IMR-90 (cell line): ENCODE results near the gene KLHL29. TPM values are rescaled to one million over a fixed set of nuclear protein-coding genes. Genes with fewer than 3 reads are reported as not detected.

Experiments used
- ATAC-seq: fragments of 200-7000 bp; cut with Tn5 transposase; 2 replicates; pipeline ENCODE4 v1.9.1; 2020; ENCODE audit warnings: low read depth, mild to moderate bottlenecking, moderate library complexity
- BruUV-seq: library from RNA; stranded (reverse); fragments of 400-500 nt; replicated peaks from 2 replicates; lab custom pipeline; 2021; lab: Mats Ljungman, UMichigan
- CTCF ChIA-PET: fragments of 300-600 bp; formaldehyde crosslinking; extraction: SDS; loops from one replicate; lab custom pipeline; 2021; ENCODE audit warnings: antibody characterized with exemption; lab: Yijun Ruan, JAX
- POLR2A ChIA-PET: fragments of 300-600 bp; sonication (Branson Sonifier 250); formaldehyde crosslinking; loops from one replicate; lab custom pipeline; 2022; ENCODE audit warnings: antibody characterized with exemption; ENCODE audit not compliant: unreplicated experiment; lab: Charles Lee
- DNase-seq: peaks from one replicate; pipeline ENCODE4 v3.0.0; 2013
- H2AFZ ChIP-seq: replicated peaks from 2 replicates; pipeline ENCODE3; 2013; ENCODE audit warnings: low read length, mild to moderate bottlenecking; ENCODE audit not compliant: poor library complexity
- H2AK5ac ChIP-seq: 2 replicates; pipeline ENCODE4 v1.6.1; 2013; ENCODE audit warnings: low read depth, low read length, inconsistent platforms
- H2AK9ac ChIP-seq: replicated peaks from 2 replicates; pipeline ENCODE3; 2013; ENCODE audit warnings: mild to moderate bottlenecking, low read depth, low read length, moderate library complexity; ENCODE audit not compliant: poor library complexity
- H2BK120ac ChIP-seq: 2 replicates; pipeline ENCODE4 v1.6.1; 2013; ENCODE audit warnings: low read depth, low read length, inconsistent platforms
- H2BK15ac ChIP-seq: 3 replicates; pipeline ENCODE4 v1.6.1; 2013; ENCODE audit warnings: low read depth, low read length, inconsistent platforms
- H2BK20ac ChIP-seq: 2 replicates; pipeline ENCODE4 v1.6.1; 2013; ENCODE audit warnings: low read depth, mild to moderate bottlenecking, inconsistent platforms, low read length, moderate library complexity
- H2BK5ac ChIP-seq: 2 replicates; pipeline ENCODE4 v1.6.1; 2013; ENCODE audit warnings: mild to moderate bottlenecking, low read depth, low read length, inconsistent platforms; ENCODE audit not compliant: poor library complexity, severe bottlenecking
- H3K14ac ChIP-seq: replicated peaks from 2 replicates; pipeline ENCODE4 v1.6.1; 2013; ENCODE audit warnings: low read depth, low read length, inconsistent platforms
- H3K18ac ChIP-seq: 2 replicates; pipeline ENCODE4 v1.6.1; 2013; ENCODE audit warnings: low read depth, low read length, control low read depth
- H3K23ac ChIP-seq: 2 replicates; pipeline ENCODE4 v1.6.1; 2013; ENCODE audit warnings: low read depth, low read length, inconsistent platforms
- H3K27ac ChIP-seq: 2 replicates; pipeline ENCODE4 v1.5.1; 2013; ENCODE audit warnings: mild to moderate bottlenecking, control low read depth, low read length; ENCODE audit not compliant: insufficient read depth
- H3K27me3 ChIP-seq: 2 replicates; pipeline ENCODE4 v1.6.1; 2013; ENCODE audit warnings: low read length; ENCODE audit not compliant: control insufficient read depth, insufficient read depth
- H3K36me3 ChIP-seq: 2 replicates; pipeline ENCODE4 v1.6.1; 2013; ENCODE audit warnings: low read length, mixed read lengths; ENCODE audit not compliant: control insufficient read depth, insufficient read depth
- H3K4ac ChIP-seq: 2 replicates; pipeline ENCODE4 v1.6.1; 2013; ENCODE audit warnings: low read depth, low read length, inconsistent platforms
- H3K4me1 ChIP-seq: 2 replicates; pipeline ENCODE4 v1.6.1; 2013; ENCODE audit warnings: low read length, mixed read lengths; ENCODE audit not compliant: control insufficient read depth, insufficient read depth
- H3K4me2 ChIP-seq: 2 replicates; pipeline ENCODE4 v1.6.1; 2013; ENCODE audit warnings: low read depth, mild to moderate bottlenecking, control low read depth, low read length, moderate library complexity
- H3K4me3 ChIP-seq: 2 replicates; pipeline ENCODE4 v1.5.1; 2013; ENCODE audit warnings: low read depth, mild to moderate bottlenecking, control low read depth, low read length, moderate library complexity; ENCODE audit not compliant: insufficient read depth
- H3K56ac ChIP-seq: 2 replicates; pipeline ENCODE4 v1.6.1; 2013; ENCODE audit warnings: low read length, inconsistent platforms; ENCODE audit not compliant: insufficient read depth; ENCODE audit errors: extremely low read depth
- H3K79me1 ChIP-seq, 2 experiments: 2 replicates each; pipeline ENCODE4 v1.6.1; 2013; ENCODE audit warnings: low read length in 2 of 2, inconsistent platforms in 1 of 2, low read depth in 1 of 2
- H3K9ac ChIP-seq: 2 replicates; pipeline ENCODE4 v1.6.1; 2013; ENCODE audit warnings: low read depth, low read length, control low read depth
- H3K9me1 ChIP-seq: 2 replicates; pipeline ENCODE4 v1.6.1; 2013; ENCODE audit warnings: low read length, inconsistent platforms; ENCODE audit not compliant: insufficient read depth
- H3K9me3 ChIP-seq: 2 replicates; pipeline ENCODE4 v1.6.1; 2013; ENCODE audit warnings: low read length; ENCODE audit not compliant: control insufficient read depth, insufficient read depth
- H4K20me1 ChIP-seq: 2 replicates; pipeline ENCODE4 v1.6.1; 2013; ENCODE audit warnings: low read length, inconsistent platforms; ENCODE audit not compliant: insufficient read depth
- H4K5ac ChIP-seq: 2 replicates; pipeline ENCODE4 v1.6.1; 2013; ENCODE audit warnings: mild to moderate bottlenecking, low read depth, low read length, control low read depth
- H4K8ac ChIP-seq, 2 experiments: 2 replicates each; pipeline ENCODE4 v1.6.1; 2013; ENCODE audit warnings: low read depth in 2 of 2, low read length in 2 of 2, control low read depth in 1 of 2, inconsistent platforms in 1 of 2
- H4K91ac ChIP-seq: 2 replicates; pipeline ENCODE4 v1.6.1; 2013; ENCODE audit warnings: low read depth, low read length, inconsistent platforms; ENCODE audit not compliant: insufficient read depth
- BHLHE40 ChIP-seq: fragments of 150-350 bp; IDR thresholded peaks from 2 replicates; pipeline ENCODE4 v1.6.1; 2016; ENCODE audit warnings: mild to moderate bottlenecking, low read depth, low read length
- CHD1 ChIP-seq: IDR thresholded peaks from 2 replicates; pipeline ENCODE4 v1.6.1; 2012; ENCODE audit warnings: low read depth, low read length, improper control_type of control experiment
- FOS ChIP-seq: fragments of 150-350 bp; IDR thresholded peaks from 2 replicates; pipeline ENCODE4 v1.6.1; 2016; ENCODE audit warnings: low read depth, low read length
- MAFK ChIP-seq: IDR thresholded peaks from 2 replicates; pipeline ENCODE4 v1.6.1; 2012; ENCODE audit warnings: low read depth, low read length, improper control_type of control experiment
- MAZ ChIP-seq: IDR thresholded peaks from 2 replicates; pipeline ENCODE4 v1.6.1; 2012; ENCODE audit warnings: low read depth, mild to moderate bottlenecking, low read length, improper control_type of control experiment, moderate library complexity, borderline replicate concordance
- MXI1 ChIP-seq: IDR thresholded peaks from 2 replicates; pipeline ENCODE4 v1.6.1; 2012; ENCODE audit warnings: low read depth, mild to moderate bottlenecking, low read length, moderate library complexity, borderline replicate concordance
- NFE2L2 ChIP-seq: fragments of 150-350 bp; IDR thresholded peaks from 2 replicates; pipeline ENCODE4 v1.6.1; 2016; ENCODE audit warnings: low read depth, mild to moderate bottlenecking, low read length
- POLR2A ChIP-seq: IDR thresholded peaks from 2 replicates; pipeline ENCODE4 v1.6.1; 2012; ENCODE audit warnings: mild to moderate bottlenecking, low read depth, low read length
- RAD21 ChIP-seq: IDR thresholded peaks from 2 replicates; pipeline ENCODE4 v1.6.1; 2012; ENCODE audit warnings: low read length, improper control_type of control experiment
- RCOR1 ChIP-seq: IDR thresholded peaks from 2 replicates; pipeline ENCODE4 v1.6.1; 2012; ENCODE audit warnings: mild to moderate bottlenecking, low read length, improper control_type of control experiment; ENCODE audit not compliant: insufficient replicate concordance
- SMC3 ChIP-seq: fragments of 150-350 bp; IDR thresholded peaks from 2 replicates; pipeline ENCODE4 v1.6.1; 2016; ENCODE audit warnings: low read depth, mild to moderate bottlenecking, antibody characterized with exemption, low read length, moderate library complexity
- WGBS, 2 experiments: methylation state at CpG; one replicate each; pipeline versions ENCODE4 v1.1.5 to v1.1.7; 2013; ENCODE audit warnings: missing lambda C conversion rate in 2 of 2; ENCODE audit not compliant: insufficient read length in 1 of 2; ENCODE audit errors: extremely low coverage in 2 of 2; 5-methylcytosine and 5-hydroxymethylcytosine counted together
- dilution Hi-C: fragments of 300-500 bp; cut with HindIII; formaldehyde crosslinking; loops from one replicate; pipeline ENCODE4 v1.14.3; 2018; ENCODE audit warnings: low sequenced_read_pairs; ENCODE audit not compliant: unreplicated experiment
- in situ Hi-C: fragments of 300-500 bp; cut with MboI; formaldehyde crosslinking; loops from 3 replicates; pipeline ENCODE4 v1.14.3; 2019; ENCODE audit warnings: low sequenced_read_pairs, inconsistent platforms, mixed read lengths
- intact Hi-C: fragments of 100-400 bp; cut with micrococcal nuclease; formaldehyde crosslinking; loops from 2 replicates; pipeline ENCODE4 v1.10.0; 2022
- polyA plus RNA-seq, 3 experiments: library from polyadenylated mRNA; depleted of rRNA; stranded (reverse); fragments of >200 nt; gene quantifications; 2 replicates each; pipeline ENCODE4 v1.2.3, GENCODE V29; 2012; ENCODE audit warnings: low replicate concordance in 1 of 3
- total RNA-seq: library from RNA; depleted of rRNA; stranded (reverse); fragments of >200 nt; gene quantifications from 2 replicates; pipeline ENCODE4 v1.2.3, GENCODE V29; 2012
- TF ChIP-seq, protein P1 (sequence below): conservative IDR thresholded peaks from 2 replicates; pipeline ENCODE4 v1.5.1; 2012; ENCODE audit warnings: mild to moderate bottlenecking, low read depth, low read length, improper control_type of control experiment
- TF ChIP-seq, protein P2 (sequence below): fragments of 150-350 bp; IDR thresholded peaks from 2 replicates; pipeline ENCODE4 v1.6.1; 2017; ENCODE audit warnings: mild to moderate bottlenecking, antibody characterized with exemption, low read length, low read depth

KLHL29 gene
- total and polyA plus RNA-seq, 2 of the 4 experiments (the other 2 are of a cell fraction): 2.0 to 8.0 TPM

GRCh38 chr2:23636426-23636825 lies 251.4 kb downstream of the KLHL29 start:
- Histone ChIP-seq H3K56ac (no peak overlapping the region), H4K91ac (peak overlapping the region; percentile 44; the same call in 1 of the 2 replicates), H3K4me1 (peaks cover 10% of the 10 kb centered on the region), H2AK5ac (peak overlapping the region; percentile 20; the same call in 1 of the 2 replicates), H3K4me2 (no peak overlapping the region), H3K4me3 (no peak overlapping the region), H3K9ac (no peak overlapping the region), H3K36me3 (no peaks in the 10 kb centered on the region), H2BK120ac (peak overlapping the region; percentile 87), H2AFZ (peak overlapping the region; percentile 85), H2BK15ac (peak overlapping the region; percentile 39; the same call in 1 of the 3 replicates), H3K27ac (no peak overlapping the region), H3K79me1 (peaks cover 0 to 4% of the 10 kb centered on the region in 2 experiments; a peak in 1 of 4 replicates), H3K9me3 (no peaks in the 10 kb centered on the region), H4K8ac (peak overlapping the region in 1 of 2 experiments; percentile 84; a peak in 3 of 4 replicates), H3K27me3 (no peaks in the 10 kb centered on the region), H4K20me1 (peaks cover 2% of the 10 kb centered on the region; the same call in 1 of the 2 replicates), H2AK9ac (peak overlapping the region; percentile 11), H3K23ac (no peak overlapping the region), H3K9me1 (no peaks in the 10 kb centered on the region), H3K14ac (peak overlapping the region; percentile 65), H2BK20ac (peak overlapping the region; percentile 6; the same call in 1 of the 2 replicates), H2BK5ac (no peak overlapping the region), H3K18ac (no peak overlapping the region), H3K4ac (peak overlapping the region; percentile 83), H4K5ac (no peak overlapping the region)
- ATAC-seq: peak; percentile 66
- dilution Hi-C loops (no loop called here), in situ Hi-C loops (no loop called here), intact Hi-C loops (loop anchor here (2.0 kb wide), 1 partner anchor 120 kb away; no protein-coding TSS in a partner anchor)
- BruUV-seq: no TSS peak
- POLR2A ChIA-PET: no interaction called here
- peak; percentile 27 for DNase-seq
- TF ChIP-seq MXI1: no peak
- no peak for TF ChIP-seq MAFK
- TF ChIP-seq SMC3: no peak
- TF ChIP-seq NFE2L2: no peak
- no peak for TF ChIP-seq MAZ
- no peak for TF ChIP-seq CHD1
- no peak for TF ChIP-seq POLR2A
- TF ChIP-seq RCOR1: no peak
- TF ChIP-seq, protein P1, sequence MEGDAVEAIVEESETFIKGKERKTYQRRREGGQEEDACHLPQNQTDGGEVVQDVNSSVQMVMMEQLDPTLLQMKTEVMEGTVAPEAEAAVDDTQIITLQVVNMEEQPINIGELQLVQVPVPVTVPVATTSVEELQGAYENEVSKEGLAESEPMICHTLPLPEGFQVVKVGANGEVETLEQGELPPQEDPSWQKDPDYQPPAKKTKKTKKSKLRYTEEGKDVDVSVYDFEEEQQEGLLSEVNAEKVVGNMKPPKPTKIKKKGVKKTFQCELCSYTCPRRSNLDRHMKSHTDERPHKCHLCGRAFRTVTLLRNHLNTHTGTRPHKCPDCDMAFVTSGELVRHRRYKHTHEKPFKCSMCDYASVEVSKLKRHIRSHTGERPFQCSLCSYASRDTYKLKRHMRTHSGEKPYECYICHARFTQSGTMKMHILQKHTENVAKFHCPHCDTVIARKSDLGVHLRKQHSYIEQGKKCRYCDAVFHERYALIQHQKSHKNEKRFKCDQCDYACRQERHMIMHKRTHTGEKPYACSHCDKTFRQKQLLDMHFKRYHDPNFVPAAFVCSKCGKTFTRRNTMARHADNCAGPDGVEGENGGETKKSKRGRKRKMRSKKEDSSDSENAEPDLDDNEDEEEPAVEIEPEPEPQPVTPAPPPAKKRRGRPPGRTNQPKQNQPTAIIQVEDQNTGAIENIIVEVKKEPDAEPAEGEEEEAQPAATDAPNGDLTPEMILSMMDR: peak; percentile 33
- peak; percentile 26; the same call in 1 of the 2 replicates for TF ChIP-seq RAD21
- TF ChIP-seq, protein P2, sequence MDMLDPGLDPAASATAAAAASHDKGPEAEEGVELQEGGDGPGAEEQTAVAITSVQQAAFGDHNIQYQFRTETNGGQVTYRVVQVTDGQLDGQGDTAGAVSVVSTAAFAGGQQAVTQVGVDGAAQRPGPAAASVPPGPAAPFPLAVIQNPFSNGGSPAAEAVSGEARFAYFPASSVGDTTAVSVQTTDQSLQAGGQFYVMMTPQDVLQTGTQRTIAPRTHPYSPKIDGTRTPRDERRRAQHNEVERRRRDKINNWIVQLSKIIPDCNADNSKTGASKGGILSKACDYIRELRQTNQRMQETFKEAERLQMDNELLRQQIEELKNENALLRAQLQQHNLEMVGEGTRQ: no peak
- TF ChIP-seq BHLHE40: no peak
- no peak for TF ChIP-seq FOS
- WGBS, 2 experiments: no CpG with 5 or more reads among the region's 11 CpGs
- CTCF ChIA-PET: interaction anchor here (0.5 to 0.6 kb wide), 2 partner anchors 9 to 114 kb away, joined by 3 read pairs; no protein-coding TSS in a partner anchor
